Tibial nerve (tissue), 3 donors: ENCODE data around the gene EML6.

Experiments
- CTCF ChIP-seq, 5 experiments: fragments of 200-600 bp in 3 of 5; fragments of 450-650 bp in 2 of 5; sonication (generic) in 3 of 5; IDR thresholded peaks; one replicate each; pipeline ENCODE4 v1.5.1; 2016 to 2019; ENCODE audit warnings: antibody characterized with exemption in 5 of 5, mild to moderate bottlenecking in 3 of 5, moderate library complexity in 2 of 5
- POLR2A ChIP-seq, 2 donors: fragments of 450-650 bp; IDR thresholded peaks; one replicate each; pipeline ENCODE4 v1.6.1; 2017; ENCODE audit warnings: antibody characterized with exemption in 2 of 2, mild to moderate bottlenecking in 2 of 2, moderate library complexity in 2 of 2

GRCh38 chr2:54755641-54756326, 32.3 kb downstream of the EML6 start:
- TF ChIP-seq CTCF (IDR thresholded peaks at IDR 0.05) (no peak), POLR2A (IDR thresholded peaks at IDR 0.05) (no peak)
